HG02763 (cell line): ENCODE measurements around the gene SLC2A8.

Experiments used
- ATAC-seq: cut with Tn5 transposase; IDR thresholded peaks from one replicate; pipeline ENCODE4 v1.9.1; 2021; ENCODE audit warnings: mild to moderate bottlenecking, moderate library complexity; ENCODE audit not compliant: unreplicated experiment

Gene SLC2A8, protein sequence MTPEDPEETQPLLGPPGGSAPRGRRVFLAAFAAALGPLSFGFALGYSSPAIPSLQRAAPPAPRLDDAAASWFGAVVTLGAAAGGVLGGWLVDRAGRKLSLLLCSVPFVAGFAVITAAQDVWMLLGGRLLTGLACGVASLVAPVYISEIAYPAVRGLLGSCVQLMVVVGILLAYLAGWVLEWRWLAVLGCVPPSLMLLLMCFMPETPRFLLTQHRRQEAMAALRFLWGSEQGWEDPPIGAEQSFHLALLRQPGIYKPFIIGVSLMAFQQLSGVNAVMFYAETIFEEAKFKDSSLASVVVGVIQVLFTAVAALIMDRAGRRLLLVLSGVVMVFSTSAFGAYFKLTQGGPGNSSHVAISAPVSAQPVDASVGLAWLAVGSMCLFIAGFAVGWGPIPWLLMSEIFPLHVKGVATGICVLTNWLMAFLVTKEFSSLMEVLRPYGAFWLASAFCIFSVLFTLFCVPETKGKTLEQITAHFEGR

DNA sequence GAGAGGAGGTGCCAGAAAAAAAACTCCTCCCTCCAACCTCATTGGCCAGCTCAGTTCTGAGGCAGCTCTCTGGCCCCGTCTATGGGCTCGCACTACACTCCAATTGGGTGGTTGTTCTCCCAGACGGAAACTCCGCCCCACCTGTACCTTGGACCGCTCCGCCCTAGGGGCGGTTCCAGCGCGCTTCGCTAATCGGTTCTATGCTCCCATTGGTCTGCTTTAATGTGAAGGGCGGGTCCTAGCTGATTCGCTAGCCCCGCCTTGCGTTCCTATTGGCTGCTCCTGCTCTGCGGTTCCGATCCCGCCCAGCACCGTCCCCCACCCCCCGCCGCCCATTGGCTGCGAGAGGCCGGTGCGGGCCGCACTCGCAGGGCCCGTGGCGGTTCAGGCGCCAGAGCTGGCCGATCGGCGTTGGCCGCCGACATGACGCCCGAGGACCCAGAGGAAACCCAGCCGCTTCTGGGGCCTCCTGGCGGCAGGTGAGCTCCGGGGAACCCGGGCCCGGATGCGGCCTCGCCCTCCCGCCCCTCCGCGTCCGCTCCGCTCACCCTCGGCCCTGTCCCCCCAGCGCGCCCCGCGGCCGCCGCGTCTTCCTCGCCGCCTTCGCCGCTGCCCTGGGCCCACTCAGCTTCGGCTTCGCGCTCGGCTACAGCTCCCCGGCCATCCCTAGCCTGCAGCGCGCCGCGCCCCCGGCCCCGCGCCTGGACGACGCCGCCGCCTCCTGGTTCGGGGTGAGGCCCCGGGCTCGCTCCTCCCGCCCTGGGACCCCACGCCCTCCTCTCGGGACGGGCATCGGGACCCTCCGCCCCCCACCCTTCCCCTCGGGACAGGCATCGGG, at the start of gene SLC2A8:
Gene SLC2A8 (plus strand): TSS at position 362 of the 838 bp plus-strand sequence. CDS start 62 bp downstream, at position 424.
- ATAC-seq: peak; percentile 94

DNA sequence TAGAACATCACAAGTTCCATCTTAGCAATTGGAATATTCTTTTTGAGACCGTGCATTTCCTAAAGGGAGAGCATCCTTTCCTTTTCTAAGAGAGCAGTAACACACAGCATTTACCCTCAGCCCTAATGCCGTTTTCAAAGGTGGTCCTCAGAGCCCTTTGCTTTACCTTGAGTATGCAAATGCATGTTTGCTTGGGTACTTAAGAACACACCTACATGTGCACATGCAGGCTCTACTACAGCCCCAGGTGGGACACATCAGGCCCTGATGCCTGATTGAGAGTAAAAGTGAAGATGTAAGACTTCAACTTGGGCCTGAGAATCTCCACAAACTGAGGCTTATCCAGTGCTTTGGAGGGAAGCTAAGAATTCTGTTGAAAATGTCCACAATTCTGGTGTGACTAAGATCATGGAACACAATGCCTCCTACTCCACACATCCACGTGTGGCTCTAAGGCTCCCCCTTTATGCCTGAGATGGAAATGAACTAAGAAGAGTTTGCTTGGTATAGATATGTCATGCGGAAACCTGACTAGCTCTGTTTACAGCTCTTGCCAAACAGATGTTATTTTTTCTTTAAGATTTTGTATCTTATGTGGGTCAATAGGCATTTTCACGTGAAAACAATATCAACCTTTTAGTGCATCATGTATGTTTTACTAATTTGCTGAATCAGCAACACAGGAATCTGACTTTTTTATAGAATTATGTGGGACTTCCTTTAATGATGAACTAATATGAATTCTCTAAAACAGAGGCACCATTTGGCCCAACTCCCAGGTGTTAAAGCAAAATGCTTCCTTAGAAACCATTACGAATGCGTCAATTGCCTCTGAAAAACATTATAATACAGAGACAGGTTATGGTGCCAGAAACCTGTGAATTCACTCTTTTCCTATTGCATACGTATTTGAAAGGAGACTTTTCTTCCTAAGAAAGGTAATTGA, 48.9 kb upstream of the SLC2A8 start:
- ATAC-seq: no peak

DNA sequence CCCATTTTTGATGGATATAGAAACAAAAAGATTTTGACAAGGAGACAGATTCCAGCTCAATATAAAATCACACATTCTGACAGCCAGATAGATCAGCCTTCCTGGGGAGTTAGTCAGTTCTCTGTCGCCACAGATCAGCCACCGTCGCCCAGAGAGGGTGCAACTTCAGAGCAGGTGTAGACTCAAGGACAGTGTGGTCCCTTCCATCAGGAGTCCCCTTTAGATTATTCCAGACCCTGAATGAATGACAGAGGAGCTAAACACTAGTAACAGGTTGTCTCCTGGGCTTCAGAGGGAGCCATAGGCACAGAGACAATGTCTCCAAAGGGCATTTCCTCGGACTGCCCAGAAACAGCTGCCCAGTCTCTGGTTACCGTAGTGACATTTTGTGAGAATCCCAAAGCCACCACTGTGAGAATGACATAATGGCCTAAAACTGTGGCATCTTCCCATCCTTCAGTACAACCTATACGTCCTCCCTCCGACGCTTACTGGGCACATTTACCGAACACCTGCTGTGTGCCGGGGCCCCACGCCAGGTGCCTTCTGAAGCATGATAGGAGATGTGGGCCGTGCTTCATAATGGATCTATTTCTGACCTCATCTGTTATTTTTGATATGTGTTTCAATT, 47.4 kb upstream of the SLC2A8 start:
- ATAC-seq: no peak

DNA sequence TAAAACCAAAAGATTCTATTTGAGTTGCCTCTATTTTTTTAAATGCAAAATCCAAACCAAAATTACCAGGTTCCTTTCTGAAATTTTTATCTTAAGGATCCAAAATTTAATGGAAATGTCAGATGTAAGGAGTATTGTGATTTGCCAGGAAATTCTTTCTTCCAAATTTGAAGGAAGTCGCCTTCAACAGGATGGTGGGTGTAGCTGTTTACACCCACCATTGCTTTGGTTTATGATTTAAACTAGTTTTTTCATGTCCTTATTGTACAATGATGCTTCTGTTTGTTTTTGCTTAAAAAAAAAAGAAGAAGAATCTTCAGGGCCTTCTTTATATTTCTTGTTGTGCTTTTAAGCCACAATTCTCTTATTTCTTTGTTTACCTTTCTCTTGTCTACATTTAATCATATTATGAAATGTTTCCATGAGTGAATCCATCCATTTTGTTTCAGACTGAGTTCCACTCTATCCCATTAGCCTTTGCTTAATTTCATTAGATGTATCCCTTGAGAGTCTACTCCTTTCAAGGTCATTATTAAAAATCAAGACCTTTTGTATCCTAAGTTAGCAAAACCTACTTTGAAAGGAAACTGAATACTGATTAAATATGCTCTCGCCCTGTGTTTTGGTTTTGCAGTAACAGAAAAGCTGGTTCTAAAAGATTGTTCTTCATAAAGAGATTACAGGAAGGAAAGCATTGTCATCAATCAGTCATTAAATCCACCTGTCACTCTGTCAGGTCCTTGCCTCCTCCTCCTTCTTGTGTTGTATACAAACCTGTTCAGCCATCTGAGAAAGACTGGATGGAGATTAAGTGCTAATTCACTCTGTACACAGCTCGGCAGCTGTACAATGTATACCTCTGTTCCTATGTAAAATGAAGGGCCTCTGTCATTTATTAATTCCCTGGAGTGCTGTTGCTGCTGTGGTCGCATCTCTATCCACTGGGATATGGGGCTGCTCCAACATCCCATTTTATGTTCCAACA, 45.5 kb upstream of the SLC2A8 start:
- ATAC-seq: no peak

DNA sequence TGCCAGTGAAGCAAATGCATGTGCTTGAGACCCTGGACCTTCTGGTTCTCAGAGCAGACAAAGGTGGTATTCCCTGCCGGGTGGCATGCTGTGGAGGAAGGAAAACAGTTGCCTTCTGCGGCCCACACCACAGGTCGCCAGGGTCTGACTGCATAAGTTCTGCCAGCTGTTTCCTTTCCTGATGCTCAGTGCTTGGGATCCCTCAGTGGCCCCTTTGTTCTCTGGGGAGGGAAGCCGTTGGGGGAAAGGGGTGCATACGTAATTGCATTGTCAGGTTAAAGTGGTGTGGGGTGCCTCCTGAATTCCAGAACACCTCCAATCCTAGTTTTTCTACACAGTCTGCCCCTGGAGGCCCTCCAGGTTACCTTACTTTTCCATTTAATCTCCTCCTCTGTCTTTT, 43.1 kb upstream of the SLC2A8 start:
- no peak for ATAC-seq

DNA sequence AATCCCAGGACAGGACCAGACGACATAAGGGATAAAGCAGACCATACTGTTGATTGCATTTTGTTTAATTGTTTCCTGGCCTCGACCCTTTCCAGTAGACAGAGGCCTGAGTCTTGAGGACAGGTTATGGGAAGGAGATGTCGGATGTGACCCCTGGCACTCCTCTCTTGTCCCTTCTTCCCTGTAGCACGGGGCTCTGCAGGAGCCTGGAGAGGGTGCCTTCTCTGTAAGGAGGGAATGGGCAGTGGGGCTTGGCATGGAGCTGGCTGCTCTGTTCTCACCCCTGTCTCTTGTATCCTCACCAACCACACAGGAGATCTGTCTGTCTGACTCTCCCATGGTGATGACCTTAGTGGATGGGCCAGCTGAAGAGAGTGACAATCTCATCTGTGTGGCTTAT, 40.1 kb upstream of the SLC2A8 start:
- ATAC-seq: no peak

DNA sequence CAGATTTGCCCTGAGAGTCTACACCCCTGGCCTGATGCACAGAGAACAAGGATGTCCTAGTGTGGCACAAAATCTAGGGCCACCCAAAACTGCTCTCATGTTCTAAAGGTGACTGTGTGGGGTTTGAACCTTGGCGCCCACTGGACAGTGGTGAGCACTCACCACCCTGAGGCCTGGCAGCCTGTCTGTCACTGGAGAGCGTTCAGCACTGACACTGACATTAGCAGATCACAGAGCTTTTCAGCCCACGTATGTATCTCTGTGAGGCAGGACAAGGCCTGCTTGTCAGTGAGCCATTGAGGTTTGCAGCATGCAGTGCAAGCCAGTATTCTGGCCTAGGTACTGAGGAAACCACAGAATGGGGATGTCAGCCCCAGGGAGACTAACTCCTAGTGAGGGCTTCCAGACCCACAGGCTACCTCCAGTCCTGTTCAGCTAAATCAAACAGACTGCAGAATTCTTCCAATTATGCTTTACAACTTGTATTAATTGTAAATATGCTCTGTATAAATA, 38.9 kb upstream of the SLC2A8 start:
- ATAC-seq: no peak

DNA sequence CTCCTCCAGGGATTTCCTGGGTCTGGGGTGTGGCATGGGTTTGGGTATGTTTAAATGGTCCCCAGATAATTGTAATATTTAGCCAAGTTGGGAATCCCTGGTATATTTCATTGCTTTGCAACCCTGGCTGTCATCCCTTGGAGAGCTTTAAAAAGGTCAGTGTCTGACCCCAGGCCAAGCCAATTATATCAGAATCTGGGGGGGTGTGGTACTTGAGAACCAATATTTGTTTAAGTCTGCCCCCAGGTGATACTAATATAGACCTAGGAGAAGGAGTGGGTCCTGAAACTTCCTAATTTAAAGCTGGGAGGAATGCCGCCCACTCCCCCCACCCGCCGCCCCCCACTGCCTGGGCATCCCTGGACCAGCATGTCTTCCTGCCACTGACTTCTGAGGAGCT, 38.2 kb upstream of the SLC2A8 start:
- no peak for ATAC-seq

DNA sequence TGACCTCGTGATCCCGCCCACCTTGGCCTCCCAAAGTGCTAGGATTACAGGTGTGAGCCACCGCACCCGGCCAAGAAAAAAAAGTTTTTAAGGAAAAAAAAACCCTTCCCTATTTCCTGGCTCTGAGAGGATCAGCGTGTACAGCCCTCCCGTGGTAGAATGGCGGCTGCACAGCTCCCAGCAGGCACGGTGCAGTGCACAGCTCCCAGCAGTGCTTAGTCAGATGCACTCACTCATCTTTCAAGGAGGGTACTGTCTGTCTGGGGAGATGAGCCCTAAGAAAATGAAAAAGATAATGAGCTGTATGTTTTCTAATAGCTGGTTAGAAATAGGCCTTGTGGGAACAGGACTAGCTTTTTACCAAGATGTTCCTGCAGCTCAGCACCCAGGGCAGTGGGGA, 36.7 kb upstream of the SLC2A8 start:
- ATAC-seq: no peak

DNA sequence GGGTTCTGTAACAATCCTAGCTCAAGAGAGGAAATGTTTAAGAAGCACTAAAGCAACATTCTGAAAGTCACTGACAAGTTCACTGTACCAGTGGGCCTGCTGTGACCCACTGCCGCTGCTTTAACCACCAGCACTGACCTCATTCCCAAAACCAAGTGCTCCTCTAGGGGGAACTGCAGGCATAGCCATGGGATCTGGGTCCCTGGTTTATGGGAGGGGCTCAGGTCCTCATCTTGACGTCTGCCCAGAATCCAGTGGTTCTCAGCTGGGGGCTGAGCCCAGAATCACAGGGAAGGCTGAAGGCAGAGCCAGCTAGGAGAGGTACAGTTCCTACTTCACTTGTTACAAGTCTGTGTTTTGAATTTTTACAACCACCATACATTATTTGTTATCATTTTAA, 36.1 kb upstream of the SLC2A8 start:
- ATAC-seq: no peak

DNA sequence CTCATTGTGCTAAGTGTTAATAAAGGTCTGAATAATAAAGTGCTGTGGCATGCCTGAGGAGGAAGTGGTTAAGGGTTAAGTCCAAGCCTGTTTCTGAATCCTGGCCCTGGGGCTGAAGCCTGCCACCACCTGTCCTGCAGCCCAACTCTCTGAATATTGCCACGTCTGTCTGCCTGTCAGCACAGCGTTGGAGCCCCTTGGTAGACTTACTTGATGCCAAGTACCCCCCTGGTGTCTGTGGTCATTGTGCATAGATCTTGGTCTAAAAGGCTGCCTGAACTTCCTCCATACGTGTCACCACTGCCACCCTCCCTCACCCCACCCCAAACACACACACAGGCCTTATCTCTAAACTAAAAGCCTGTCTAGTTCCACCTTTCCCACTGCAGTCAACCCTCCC, 35.4 kb upstream of the SLC2A8 start:
- no peak for ATAC-seq

DNA sequence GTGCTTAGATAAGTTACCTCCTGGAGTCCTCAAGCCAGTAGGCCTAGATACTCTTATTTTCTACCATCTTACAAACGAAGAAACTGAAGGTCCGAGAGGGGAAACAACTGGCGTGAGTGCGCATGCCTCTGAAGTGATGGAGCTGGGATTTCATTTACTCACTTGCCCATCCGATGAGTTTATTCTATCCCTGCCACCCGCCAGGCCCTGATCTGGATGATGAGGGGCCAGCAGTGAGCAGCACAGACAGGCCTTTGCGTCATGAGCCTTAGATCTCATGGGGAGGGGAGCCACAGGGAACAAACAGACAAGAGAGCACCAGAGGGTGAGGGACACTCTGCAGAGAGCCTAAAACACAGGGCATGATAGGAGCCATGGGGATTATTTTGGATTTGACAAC, 34.1 kb upstream of the SLC2A8 start:
- ATAC-seq: no peak

DNA sequence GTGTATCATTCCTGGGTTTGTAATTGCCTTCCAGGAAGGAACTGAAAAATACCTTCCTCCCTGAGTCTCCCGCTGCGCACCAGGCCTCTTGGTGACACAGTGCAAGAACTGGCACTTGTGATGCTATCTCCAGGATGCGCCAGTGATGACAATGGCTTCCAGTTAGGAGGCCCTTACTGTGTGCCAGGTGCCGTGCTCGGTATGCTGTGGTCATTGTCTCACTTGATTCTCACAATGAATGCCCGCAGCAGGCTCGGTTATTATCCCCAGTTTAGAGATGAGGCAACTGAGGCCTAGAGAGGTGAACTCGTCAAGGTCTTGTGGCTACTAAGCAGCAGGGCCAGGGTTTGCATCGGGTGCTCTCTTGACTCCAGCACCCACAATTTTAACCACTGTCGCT, 31.5 kb upstream of the SLC2A8 start:
- ATAC-seq: no peak

DNA sequence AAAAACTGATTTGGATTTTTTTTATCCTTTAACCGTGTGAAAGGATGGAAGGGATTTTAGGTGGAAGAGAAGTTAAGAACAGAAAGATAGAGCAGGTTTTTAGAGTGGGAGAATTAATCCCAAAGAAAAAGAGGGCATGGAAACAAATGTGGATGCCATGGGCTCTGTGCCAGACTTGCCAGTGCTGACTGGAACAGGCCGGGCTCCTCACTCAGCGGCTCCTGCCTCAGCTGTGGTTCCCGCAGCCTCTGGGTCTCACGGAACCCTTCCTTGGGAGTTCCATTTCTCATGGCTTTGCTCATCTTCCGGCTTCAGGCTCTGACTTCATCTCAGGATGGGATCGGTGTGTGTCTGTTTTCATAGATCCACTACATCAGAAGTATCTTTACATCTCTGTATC, 30.4 kb upstream of the SLC2A8 start:
- no peak for ATAC-seq

DNA sequence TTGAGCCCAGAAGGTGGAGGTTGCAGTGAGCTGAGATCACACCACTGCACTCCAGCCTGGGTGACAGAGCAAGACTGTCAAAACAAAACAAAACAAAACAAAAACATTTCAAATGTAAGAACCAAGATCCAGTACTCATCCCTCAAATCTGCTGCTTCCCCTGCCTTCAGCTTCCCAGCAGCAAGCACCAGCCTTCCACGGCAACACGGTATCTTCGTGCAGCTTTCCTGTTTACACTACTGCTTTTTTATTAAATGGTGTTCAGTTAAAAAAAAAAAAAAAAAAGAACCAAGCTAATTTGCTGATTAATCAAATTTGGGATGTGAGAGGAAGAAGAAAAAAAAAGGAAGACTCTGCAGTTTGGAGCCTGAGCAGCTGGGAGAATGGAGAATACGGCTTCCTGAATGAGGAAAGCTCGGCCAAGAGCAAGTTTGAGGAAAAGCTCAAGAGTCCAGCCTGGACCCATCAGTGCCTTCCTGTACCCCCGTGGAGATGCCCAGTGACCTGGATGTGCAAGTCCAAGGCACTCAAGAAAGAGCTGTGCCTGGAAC, 28.0 kb upstream of the SLC2A8 start:
- no peak for ATAC-seq

DNA sequence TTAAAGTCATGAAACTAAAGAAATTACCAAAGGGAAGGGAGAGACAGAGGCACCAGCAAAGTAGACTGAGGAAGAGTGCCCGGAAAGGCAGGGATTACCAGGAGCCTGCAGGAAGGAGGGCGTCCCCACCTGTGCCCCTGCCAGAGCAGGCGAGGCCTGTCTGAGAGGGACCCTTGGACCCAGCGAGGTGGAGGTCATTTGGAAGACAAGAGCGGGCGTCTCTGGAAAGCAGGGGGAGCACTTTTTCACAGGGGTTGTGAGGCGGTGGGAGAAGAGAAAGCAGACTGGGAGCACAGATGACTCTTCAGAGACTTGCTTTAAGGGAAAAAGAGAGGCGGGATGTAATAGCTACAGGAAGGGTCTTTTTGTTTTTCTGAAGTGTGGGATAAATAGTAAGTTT, 27.5 kb upstream of the SLC2A8 start:
- no peak for ATAC-seq

DNA sequence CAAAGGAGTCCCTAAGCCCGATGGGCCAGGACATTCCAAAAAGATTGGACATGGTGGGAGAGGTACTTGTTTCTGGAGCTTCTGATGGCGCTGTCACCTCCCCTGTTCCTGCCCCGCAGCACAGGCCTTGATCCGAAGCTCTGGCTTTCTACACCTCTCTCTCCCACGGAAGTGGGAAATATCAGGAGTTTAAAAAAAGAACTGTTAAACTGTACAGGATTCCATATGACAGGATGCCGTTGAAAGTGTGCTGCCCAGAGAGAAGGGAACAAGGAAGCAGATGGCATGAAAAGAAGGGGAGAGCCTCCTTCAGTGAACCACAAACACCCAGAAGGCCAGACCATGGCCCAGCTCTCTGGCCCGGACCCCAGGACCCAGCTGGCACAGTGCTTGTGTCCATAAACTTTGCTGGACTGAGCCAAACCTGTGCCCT, 26.8 kb upstream of the SLC2A8 start:
- ATAC-seq: no peak
